GM04504 (cell line): ENCODE results near the gene RPS10.
A peak's percentile ranks its signal among the peaks of the same experiment; 100 is the strongest.
"Not testable (repeated sequence)": the region's sequence is repeated elsewhere in the genome, so short reads cannot be mapped to it uniquely, and the experiment has no call there.

ENCODE experiments used
- DNase-seq: peaks from one replicate; pipeline ENCODE4 v3.0.0-alpha.2; 2012; ENCODE audit warnings: low read depth

The RPS10 gene

GRCh38 chr6:34447910-34448309 is 22.0 kb upstream of the RPS10 start:
- no peak for DNase-seq

DNA sequence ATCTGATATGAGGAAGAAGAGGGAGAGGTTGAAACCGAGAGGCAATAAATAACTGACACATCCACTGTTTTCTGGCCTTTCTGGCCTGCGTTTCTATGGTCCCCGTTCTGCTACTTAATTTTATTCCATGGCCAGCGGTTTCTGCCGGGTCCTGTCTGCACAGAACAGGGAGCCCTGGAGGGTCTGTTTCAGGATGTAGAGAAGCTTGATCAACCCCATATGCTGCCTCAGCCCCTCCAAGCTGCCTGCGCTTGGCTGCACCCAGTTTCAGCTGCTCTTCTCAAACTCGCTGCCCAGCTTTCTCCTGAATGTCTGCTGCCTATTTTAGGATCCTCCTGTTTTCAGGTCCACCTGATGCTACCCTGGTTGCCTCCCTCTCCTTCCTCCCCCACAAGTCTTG is 21.5 kb upstream of the RPS10 start:
- no peak for DNase-seq

DNA sequence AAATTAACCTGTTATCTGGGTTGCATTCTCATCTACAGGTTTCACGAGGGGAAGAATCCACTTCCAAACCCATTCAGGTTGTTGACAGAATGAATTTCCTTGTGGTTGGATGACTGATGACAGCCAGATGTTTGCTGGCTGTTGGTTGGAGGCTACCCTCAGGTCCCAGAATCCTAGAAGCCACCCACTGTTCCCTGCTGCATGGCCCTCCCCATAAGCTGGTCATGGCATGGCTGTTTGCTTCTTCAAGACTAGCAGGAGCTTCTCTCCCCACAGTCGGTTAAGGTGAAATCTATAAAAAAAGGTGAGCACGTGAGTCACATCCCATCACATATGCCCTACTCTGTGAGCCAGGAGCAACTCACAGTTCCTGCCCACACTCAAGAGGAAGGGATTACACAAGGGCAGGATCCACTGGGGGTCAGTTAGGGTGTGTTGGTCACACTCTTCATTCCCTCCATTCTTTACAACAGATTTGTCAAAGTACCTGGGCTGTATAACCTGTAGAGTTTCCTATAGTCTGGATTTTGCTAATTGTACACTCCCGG is 19.5 kb upstream of the RPS10 start:
- DNase-seq: no peak

GRCh38 chr6:34441526-34441925 is 15.7 kb upstream of the RPS10 start:
- DNase-seq: no peak

- no peak for DNase-seq
These were observed 13.6 kb upstream of the RPS10 start for GRCh38 chr6:34439442-34439841.

DNA sequence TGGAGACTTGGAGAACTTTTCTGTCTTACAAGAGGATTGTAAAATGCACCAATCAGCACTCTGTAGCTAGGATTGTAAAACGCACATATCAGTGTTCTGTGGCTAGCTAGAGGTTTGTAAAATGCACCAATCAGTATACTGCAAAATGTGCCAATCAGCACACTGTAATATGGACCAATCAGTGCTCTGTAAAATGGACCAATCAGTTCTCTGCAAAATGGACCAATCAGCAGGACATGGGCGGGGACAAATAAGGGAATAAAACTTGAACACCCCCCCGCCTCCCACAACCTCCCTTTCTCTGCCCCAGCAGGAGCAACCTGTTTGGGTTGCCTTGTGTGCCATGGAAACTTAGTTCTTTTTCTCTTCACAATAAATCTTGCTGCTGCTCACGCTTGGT is 12.8 kb upstream of the RPS10 start:
- DNase-seq: no peak

DNA sequence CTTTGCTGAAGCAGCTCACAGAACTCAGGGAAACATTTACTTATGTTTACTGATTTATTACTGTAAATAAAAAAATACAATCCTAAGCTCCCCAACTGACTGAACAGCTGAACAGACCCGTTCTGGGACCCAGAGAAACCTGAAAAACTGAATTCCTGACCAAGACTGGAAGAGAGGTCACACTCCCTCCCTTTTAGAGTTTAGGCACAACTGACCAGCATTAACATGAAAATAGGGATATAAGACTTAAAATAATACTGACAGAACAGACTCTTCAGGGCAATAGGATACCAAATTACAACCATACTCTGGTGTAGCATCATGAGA is 11.7 kb upstream of the RPS10 start:
- no peak for DNase-seq

DNA sequence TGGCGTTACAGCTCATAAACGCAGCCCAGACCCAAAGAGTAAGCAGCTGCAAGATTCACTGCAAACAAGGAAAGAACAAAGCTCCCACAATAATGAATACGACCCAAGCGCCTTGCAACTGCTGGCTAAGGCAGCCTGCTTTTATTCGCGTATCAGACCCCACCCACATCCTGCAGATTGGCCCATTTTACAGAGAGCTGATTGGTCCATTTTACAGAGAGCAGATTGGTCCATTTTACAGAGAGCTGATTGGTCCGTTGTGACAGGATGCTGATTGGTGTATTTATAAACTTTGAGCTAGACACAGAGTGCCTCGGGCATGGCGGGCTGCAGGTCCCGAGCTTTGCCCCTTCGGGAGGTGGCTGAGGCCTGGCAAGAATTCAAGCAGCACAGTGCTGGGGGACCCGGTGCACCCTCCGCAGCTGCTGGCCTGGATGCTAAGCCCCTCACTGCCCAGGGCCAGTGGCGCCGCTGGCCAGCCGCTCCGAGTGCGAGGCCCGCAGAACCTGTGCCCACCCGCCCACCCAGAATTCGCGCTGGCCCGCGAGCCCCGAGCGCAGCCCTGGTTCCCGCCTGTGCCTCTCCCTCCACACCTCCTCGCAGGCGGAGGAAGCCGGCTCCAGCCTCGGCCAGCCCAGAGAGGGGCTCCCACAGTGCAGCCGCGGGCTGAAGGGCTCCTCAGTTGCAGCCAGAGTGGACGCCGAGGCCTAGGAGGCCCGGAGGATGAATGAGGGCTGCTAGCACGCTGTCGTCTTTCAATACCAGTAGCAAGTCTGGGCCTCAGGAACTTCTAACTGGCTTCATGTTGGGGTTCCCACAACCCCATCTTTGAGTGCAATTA is 11.2 kb upstream of the RPS10 start:
- no peak for DNase-seq

- DNase-seq: no peak
These were observed 10.0 kb upstream of the RPS10 start for GRCh38 chr6:34435916-34436315.

DNA sequence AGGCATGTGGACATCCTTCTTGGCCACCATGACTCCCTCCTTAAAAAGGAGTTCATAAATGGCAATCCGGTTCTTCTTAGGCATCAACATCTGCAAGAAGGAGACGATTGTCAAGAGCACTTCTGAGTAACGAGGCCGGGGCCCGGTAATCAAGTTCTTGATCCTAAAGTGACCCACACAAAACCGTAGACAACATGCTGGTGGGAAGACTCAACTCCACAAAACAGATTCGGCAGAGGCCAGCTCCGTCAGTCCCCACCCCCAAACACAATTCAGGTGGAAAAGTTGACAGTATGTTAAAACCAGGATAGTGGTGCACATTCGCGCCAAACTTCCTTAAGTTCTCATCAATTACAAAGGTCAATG is 754 bp downstream of the RPS10 start:
- no peak for DNase-seq

- DNase-seq: no peak
These were observed 1.4 kb downstream of the RPS10 start for GRCh38 chr6:34424200-34425131.

- DNase-seq: no peak
These were observed 2.6 kb downstream of the RPS10 start for GRCh38 chr6:34423254-34423653.

DNA sequence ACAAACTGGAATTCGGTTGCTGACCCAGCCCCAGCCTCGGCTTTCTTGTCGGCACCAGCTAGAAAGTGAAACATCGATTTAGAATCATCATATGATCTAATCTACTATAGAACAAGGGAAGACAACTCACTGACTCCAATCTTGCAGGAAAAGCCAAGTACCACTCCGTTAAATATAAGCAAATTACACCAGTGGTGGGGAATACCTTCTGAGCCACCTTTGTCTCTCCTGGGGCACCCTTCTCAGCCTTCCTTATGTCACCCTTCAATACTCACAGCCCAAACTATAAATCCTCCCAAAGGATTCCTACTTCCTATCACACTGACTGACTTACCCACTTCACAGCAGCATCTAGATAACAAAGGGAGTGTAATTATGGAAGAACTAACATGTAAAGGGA is 7.5 kb downstream of the RPS10 start:
- DNase-seq: no peak

DNA sequence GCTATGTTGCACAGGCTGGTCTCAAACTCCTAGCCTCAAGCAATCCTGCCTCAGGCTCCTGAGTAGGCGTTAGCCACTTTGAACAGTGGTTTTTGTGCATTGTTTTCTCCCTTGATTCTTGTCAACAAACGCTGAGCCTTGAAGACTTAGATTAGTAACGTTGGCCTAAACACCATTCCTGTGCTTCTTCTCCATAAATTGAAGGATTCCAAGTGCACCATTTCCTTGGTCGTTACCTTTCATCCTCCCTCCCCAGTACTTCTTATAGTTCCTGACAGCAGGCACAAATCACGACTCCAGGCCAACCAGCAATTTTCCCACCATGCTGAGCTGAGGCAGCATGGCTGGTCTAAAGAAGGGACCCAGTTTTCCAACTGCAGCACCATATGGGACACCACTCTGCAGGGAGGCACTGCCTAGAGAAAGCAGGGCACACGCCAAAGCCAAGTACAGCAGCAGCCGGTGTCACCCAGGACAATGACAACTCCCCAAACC is 8.9 kb downstream of the RPS10 start:
- no peak for DNase-seq

- peak; percentile 54 for DNase-seq
These were observed 10.6 kb downstream of the RPS10 start for GRCh38 chr6:34414999-34415858.

DNA sequence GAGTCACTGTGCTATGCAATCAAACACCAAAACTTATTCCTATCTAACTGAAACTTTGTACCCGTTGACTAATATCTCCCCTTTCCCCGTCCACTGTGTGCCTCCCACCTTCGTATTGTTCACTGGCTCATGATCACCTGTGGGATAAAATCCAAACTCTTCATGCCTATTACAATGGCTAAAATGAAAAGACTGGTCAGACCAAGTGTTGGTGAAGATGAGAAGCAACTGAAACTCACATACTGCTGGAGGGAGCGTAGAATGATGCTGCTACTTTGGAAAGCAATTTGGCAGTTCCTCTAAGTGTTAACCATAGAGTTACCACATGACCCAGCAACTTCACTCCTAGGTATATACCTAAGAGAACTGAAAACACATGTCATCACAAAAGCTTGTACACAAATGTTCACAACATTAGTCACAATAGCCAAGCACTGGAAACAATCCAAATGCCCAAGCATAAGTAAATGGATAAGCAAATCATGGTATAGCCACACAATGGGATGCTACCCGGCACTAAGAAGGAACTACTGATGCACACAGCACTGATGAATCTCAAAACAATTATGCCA is 13.1 kb downstream of the RPS10 start:
- DNase-seq: no peak

- DNase-seq: no peak
These were observed 13.9 kb downstream of the RPS10 start for GRCh38 chr6:34412016-34412415.

GRCh38 chr6:34407915-34408314 is 18.0 kb downstream of the RPS10 start:
- DNase-seq: not testable (repeated sequence)

- no peak for DNase-seq
These were observed 29.4 kb downstream of the RPS10 start for GRCh38 chr6:34396518-34396917.

DNA sequence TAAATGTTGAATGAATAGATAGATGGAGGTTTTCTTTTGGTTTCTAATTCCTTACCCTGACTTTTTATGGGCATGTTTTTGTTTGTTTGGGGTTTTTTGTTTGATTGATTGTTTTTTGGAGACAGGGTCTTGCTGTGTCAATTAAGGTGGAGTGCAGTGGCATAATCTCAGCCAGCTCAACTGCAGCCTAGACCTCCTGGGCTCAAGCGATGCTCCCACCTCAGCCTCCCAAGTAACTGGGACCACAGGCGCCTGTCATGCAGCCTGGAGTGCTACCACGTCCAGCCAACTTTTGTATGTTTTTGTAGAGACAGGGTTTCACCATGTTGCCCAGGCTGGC is 31.9 kb downstream of the RPS10 start:
- DNase-seq: no peak

- DNase-seq: no peak
These were observed 32.5 kb downstream of the RPS10 start for GRCh38 chr6:34393191-34393965.
